Breast epithelium (tissue), 3 donors: ENCODE data around the gene CFAP57.

Source experiments
- CTCF ChIP-seq, 3 donors: fragments of 450-650 bp; IDR thresholded peaks; one replicate each; pipeline ENCODE4 v1.5.1; 2016 to 2017; ENCODE audit warnings: antibody characterized with exemption in 3 of 3, mild to moderate bottlenecking in 3 of 3, moderate library complexity in 3 of 3
- POLR2AphosphoS5 ChIP-seq, 3 donors: sonication (generic); formaldehyde crosslinking; IDR thresholded peaks; one replicate each; pipeline ENCODE4 v1.6.1; 2017; ENCODE audit warnings: antibody characterized with exemption in 3 of 3

GRCh38 chr1:43266881-43267280, 94.8 kb downstream of the CFAP57 start:
- TF ChIP-seq CTCF (IDR thresholded peaks at IDR 0.05) (no peak), POLR2AphosphoS5 (IDR thresholded peaks at IDR 0.05) (no peak)
